Measurements from ENCODE around the gene ACOT8. TPM values are rescaled to one million over a fixed set of nuclear protein-coding genes. Genes with fewer than 3 reads are reported as not detected.

Gene ACOT8
- total and polyA plus RNA-seq, 9 of the 15 experiments (the other 6 are each of a cell fraction or from before 2014, with no cell fraction given) = 8.2 to 46.7 (median 20.7) TPM

DNA sequence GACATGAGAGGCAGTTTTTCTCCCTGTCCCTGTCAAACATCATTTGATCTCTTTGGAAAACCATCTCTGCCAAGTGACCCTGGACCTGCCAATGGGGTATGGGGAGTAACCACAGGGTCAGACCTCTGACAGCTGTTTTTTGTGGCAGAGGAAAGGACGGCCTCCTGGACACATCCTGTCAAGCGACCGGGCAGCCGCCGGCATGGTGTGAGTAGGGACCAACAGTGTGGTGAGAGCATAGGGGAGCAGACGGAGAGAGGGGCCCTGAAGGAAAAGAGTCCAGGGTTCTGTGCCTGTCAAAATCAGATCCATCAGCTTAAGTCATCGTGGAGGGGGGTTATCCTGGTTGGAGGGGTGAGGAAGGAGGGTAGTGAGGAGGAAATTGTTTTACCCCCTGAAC, 55.3 kb downstream of the ACOT8 start:
- TF ChIP-seq ATF1 (CRISPR knock-in tag; IDR thresholded peaks at IDR 0.05) (no peak), ATF1 (tag; IDR thresholded peaks at IDR 0.05) (no peak), ZNF780A (CRISPR knock-in tag; IDR thresholded peaks at IDR 0.05) (no peak), ZNF668 (CRISPR knock-in tag; IDR thresholded peaks at IDR 0.05) (no peak), MXI1 (IDR thresholded peaks at IDR 0.05; ENCODE audit: low read depth, low read length) (no peak), BRD9 (IDR thresholded peaks at IDR 0.05; ENCODE audit: low read depth, partially characterized antibody) (no peak)
- 77% methylated on average over 6 of the region's 7 CpGs for WGBS (ENCODE audit: insufficient coverage, low coverage, missing lambda C conversion rate)
- H3K4me1 ChIP-seq (replicated peaks in 1 of 2; ENCODE audit: control insufficient read depth in 2 of 2, insufficient read depth in 2 of 2, low read length in 2 of 2) = peaks cover 0 to 8% of the 10 kb centered on the region in 2 experiments; a peak in 1 of 5 replicates
- ChIA-PET POLR2A (no interaction called here), CTCF (ENCODE audit: low intra/inter-chr PET ratio) (interaction anchor here (1.8 kb wide), 1 partner anchor 161 kb away, joined by 7 read pairs; no protein-coding TSS in a partner anchor)
- 0 out of 2 replicates have a peak, but pooled peaks cover 3% of the 10 kb centered on the region for H4K20me1 ChIP-seq (replicated peaks; ENCODE audit: control insufficient read depth, insufficient read depth, low read length)
- no peaks in the 10 kb centered on the region for H3K79me2 ChIP-seq (ENCODE audit: control insufficient read depth, insufficient read depth, low read length)
- no peak for ATAC-seq
- in situ Hi-C loops (cut with MboI) (no loop called here), intact Hi-C loops (cut with micrococcal nuclease) (no loop called here)
- no peak for FAIRE-seq
- DNase-seq (ENCODE audit: extremely low read depth in 1 of 4, low spot score in 3 of 4) = no peak
- H3K27ac ChIP-seq (ENCODE audit: extremely low read depth, low read depth, low read length) = no peak overlapping the region
- H3K36me3 ChIP-seq (ENCODE audit: control insufficient read depth, insufficient read depth, low read length) = peaks cover 62% of the 10 kb centered on the region; the same call in 2 of the 3 replicates
- H3K4me3 ChIP-seq = no peak overlapping the region
- H2AFZ ChIP-seq (ENCODE audit: low read depth, low read length) = no peak overlapping the region
- no peaks in the 10 kb centered on the region for H3K27me3 ChIP-seq (ENCODE audit: control insufficient read depth in 2 of 2, insufficient read depth in 2 of 2, low read length in 2 of 2)
- H3K9ac ChIP-seq (ENCODE audit: insufficient read depth in 1 of 2, low read depth in 2 of 2, low read length in 2 of 2) = no peak overlapping the region; a peak in 1 of 4 replicates
- no peak overlapping the region for H3K4me2 ChIP-seq (ENCODE audit: insufficient read depth, low read length)
- no peaks in the 10 kb centered on the region for H3K9me1 ChIP-seq (ENCODE audit: control insufficient read depth, insufficient read depth, low read length)
- no peaks in the 10 kb centered on the region for H3K9me3 ChIP-seq (replicated peaks; ENCODE audit: control insufficient read depth, insufficient read depth, low read depth, low read length)
- BruUV-seq (replicated peaks) = no TSS peak

All from K562 (cell line).